Fibroblast of lung (primary cell): Measurements from ENCODE around the gene RCOR1.

ENCODE experiments used
- EZH2 ChIP-seq: IDR thresholded peaks from 2 replicates; pipeline ENCODE4 v1.5.1; 2012; ENCODE audit warnings: low read length, control low read depth, mild to moderate bottlenecking; ENCODE audit errors: missing control alignments
- TF ChIP-seq, protein P1 (sequence below), 2 donors: IDR thresholded peaks in 1 of 2; conservative IDR thresholded peaks in 1 of 2; 1 replicate in 1 of 2; 2 replicates in 1 of 2; pipeline ENCODE4 v1.5.1; 2011 to 2012; ENCODE audit warnings: low read length in 2 of 2, control low read depth in 1 of 2, inconsistent platforms in 1 of 2, low read depth in 1 of 2, mild to moderate bottlenecking in 1 of 2

DNA sequence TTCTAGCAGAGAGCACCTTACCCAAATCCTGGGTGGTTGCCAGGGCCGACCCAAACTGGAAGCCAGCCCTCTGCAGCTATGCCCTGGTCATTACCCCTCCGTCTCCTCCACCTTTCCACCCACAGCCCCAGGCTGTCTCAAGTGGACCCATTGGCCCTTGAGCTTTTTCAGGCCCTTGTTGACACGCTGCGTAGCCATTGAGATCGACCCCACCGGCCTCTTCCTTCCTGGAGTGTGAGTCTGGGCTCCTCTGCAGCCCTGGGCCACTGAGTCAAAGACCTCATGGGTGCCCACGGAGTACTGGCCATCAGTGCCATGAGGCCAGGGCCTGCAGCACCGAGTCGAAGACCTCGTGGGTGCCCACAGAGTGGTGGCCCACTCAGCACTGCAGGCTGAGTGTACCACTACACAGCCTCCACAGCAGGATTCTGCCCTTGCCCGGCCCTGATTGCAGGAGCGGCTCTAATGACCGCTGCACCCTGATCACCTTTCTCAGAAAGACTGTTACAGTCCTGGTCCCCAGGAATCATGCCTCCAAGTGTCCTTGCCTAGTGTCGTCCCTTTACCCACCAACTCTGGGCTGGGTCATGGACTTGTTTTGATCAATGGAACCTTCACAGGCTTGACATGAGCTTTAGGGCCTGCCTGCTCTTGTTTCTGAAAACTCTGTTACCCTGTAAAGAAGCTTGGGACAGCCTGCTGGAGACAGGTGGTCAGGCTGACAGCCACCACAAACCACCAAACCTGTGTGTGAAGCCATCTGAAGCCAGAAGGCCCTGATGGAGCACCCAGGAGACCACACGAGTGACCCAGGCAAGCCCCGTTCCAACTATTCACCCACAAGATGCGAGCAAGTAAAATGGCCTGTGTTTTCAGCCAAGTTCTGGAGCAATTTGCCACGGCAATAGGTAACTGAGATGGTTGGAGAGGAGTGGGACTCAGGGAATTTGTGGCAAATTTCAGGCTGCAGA is 145.2 kb downstream of the RCOR1 start:
- TF ChIP-seq, protein P1, sequence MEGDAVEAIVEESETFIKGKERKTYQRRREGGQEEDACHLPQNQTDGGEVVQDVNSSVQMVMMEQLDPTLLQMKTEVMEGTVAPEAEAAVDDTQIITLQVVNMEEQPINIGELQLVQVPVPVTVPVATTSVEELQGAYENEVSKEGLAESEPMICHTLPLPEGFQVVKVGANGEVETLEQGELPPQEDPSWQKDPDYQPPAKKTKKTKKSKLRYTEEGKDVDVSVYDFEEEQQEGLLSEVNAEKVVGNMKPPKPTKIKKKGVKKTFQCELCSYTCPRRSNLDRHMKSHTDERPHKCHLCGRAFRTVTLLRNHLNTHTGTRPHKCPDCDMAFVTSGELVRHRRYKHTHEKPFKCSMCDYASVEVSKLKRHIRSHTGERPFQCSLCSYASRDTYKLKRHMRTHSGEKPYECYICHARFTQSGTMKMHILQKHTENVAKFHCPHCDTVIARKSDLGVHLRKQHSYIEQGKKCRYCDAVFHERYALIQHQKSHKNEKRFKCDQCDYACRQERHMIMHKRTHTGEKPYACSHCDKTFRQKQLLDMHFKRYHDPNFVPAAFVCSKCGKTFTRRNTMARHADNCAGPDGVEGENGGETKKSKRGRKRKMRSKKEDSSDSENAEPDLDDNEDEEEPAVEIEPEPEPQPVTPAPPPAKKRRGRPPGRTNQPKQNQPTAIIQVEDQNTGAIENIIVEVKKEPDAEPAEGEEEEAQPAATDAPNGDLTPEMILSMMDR (conservative IDR thresholded peaks at IDR 0.05 in 1 of 2, IDR thresholded peaks at IDR 0.05 in 1 of 2; ENCODE audit: low read depth in 1 of 2, low read length in 2 of 2), result no peak
- TF ChIP-seq EZH2, result no peak
